ENCODE results near the gene XKR8. TPM values are rescaled to one million over a fixed set of nuclear protein-coding genes. Genes with fewer than 3 reads are reported as not detected.

XKR8 gene
- total and polyA plus RNA-seq, 2 of the 13 experiments (the other 11 are each of a cell fraction or from before 2014, with no cell fraction given): 5.4 to 6.3 TPM

DNA sequence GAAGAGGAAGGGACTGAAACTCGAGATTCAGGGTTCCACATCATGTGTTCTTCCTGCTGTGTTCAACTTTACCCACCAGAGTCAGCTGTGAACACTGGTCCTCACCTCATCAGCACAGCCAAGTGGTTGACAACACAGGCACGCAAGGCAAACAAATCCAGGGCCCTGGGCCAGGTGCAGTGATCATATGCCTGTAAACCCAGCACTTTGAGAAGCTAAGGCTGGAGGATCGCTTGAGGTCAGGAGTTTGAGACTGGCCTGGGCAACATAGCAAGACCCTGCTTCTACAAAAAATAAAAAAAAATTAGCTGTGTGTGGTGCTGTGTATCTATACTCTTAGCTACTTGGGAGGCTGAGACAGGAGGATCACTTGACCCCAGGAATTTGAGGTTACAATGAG, 8.4 kb upstream of the XKR8 start:
- no peak for DNase-seq (ENCODE audit: low spot score)
- Histone ChIP-seq H3K27me3 (ENCODE audit: control insufficient read depth in 1 of 2, insufficient read depth in 2 of 2, low read length in 2 of 2) (no peaks in the 10 kb centered on the region; a peak in 1 of 5 replicates), H3K36me3 (replicated peaks in 1 of 2; ENCODE audit: control insufficient read depth in 1 of 2, insufficient read depth in 2 of 2, low read length in 2 of 2) (no peaks in the 10 kb centered on the region), H3K27ac (ENCODE audit: extremely low read length, insufficient read depth, low read length) (no peak overlapping the region), H3K9me3 (ENCODE audit: low read length) (no peaks in the 10 kb centered on the region), H3K4me1 (ENCODE audit: insufficient read depth, low read length) (peaks cover 12% of the 10 kb centered on the region), H3K79me2 (ENCODE audit: insufficient read depth, low read length) (no peaks in the 10 kb centered on the region), H4K20me1 (ENCODE audit: insufficient read depth, low read length) (no peaks in the 10 kb centered on the region), H3K4me3 (replicated peaks in 1 of 3; ENCODE audit: insufficient read depth in 1 of 3, low read depth in 2 of 3, low read length in 3 of 3) (no peak overlapping the region), H3K9ac (ENCODE audit: insufficient read depth, low read depth, low read length) (no peak overlapping the region), H3K4me2 (ENCODE audit: low read depth, low read length) (no peak overlapping the region), H2AFZ (ENCODE audit: low read length) (no peak overlapping the region)
- in situ Hi-C loops (cut with HindIII; ENCODE audit: extremely low pct_ligation_motif_present, low pct_unique_long_range_greater_than_20kb) (no loop called here), intact Hi-C loops (cut with micrococcal nuclease; ENCODE audit: unreplicated experiment) (no loop called here)
- ATAC-seq: no peak
- no peak for TF ChIP-seq CBFB (CRISPR knock-in tag; IDR thresholded peaks at IDR 0.05)
- TF ChIP-seq, protein P1, sequence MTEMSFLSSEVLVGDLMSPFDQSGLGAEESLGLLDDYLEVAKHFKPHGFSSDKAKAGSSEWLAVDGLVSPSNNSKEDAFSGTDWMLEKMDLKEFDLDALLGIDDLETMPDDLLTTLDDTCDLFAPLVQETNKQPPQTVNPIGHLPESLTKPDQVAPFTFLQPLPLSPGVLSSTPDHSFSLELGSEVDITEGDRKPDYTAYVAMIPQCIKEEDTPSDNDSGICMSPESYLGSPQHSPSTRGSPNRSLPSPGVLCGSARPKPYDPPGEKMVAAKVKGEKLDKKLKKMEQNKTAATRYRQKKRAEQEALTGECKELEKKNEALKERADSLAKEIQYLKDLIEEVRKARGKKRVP (CRISPR knock-in tag; IDR thresholded peaks at IDR 0.05): no peak
- TF ChIP-seq, protein P2, sequence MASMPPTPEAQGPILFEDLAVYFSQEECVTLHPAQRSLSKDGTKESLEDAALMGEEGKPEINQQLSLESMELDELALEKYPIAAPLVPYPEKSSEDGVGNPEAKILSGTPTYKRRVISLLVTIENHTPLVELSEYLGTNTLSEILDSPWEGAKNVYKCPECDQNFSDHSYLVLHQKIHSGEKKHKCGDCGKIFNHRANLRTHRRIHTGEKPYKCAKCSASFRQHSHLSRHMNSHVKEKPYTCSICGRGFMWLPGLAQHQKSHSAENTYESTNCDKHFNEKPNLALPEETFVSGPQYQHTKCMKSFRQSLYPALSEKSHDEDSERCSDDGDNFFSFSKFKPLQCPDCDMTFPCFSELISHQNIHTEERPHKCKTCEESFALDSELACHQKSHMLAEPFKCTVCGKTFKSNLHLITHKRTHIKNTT (CRISPR knock-in tag; IDR thresholded peaks at IDR 0.05): no peak
- no TSS peak for BruUV-seq (replicated peaks)
- FAIRE-seq: no peak
- ChIA-PET CTCF (ENCODE audit: low intra/inter-chr PET ratio, low total read pairs) (no interaction called here), POLR2A (interaction anchor here (0.8 to 1.0 kb wide), 2 partner anchors 8 to 121 kb away, joined by 3 read pairs; partner anchors contain the start of genes PPP1R8 and XKR8)
- WGBS (ENCODE audit: low lambda C conversion rate): 43% methylated on average over 3 of the region's 3 CpGs

DNA sequence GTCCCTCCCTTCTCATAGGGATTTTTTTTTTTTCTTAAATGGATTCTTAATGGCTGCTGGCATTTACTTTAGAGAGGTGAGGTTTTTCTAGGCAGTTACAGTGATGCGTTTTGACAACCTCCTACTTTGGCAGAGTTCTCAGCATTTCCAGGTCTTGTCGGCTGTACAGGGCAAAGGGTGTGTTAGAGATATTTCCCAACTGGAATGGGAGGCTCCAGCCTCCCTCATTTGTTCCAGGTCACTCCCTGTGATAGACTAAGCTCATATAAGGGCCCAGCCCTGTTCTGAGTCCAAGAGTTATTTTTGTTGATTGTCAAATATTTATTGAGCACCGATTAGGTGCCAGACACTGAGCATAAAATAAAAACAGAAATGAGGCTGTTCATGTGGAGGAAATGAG, 7.6 kb upstream of the XKR8 start:
- 20% methylated on average over 3 of the region's 3 CpGs for WGBS (ENCODE audit: low lambda C conversion rate)

More for the DNA sequence above, 7.6 kb upstream of the XKR8 start:
- Histone ChIP-seq H3K4me2 (ENCODE audit: low read depth, low read length) (no peak overlapping the region), H3K36me3 (replicated peaks in 1 of 2; ENCODE audit: control insufficient read depth in 1 of 2, insufficient read depth in 2 of 2, low read length in 2 of 2) (no peaks in the 10 kb centered on the region), H3K79me2 (ENCODE audit: insufficient read depth, low read length) (no peaks in the 10 kb centered on the region), H3K4me3 (replicated peaks in 1 of 3; ENCODE audit: insufficient read depth in 1 of 3, low read depth in 2 of 3, low read length in 3 of 3) (no peak overlapping the region), H3K4me1 (ENCODE audit: insufficient read depth, low read length) (peaks cover 12% of the 10 kb centered on the region), H3K9me3 (ENCODE audit: low read length) (no peaks in the 10 kb centered on the region), H3K27ac (ENCODE audit: extremely low read length, insufficient read depth, low read length) (no peak overlapping the region), H4K20me1 (ENCODE audit: insufficient read depth, low read length) (no peaks in the 10 kb centered on the region), H2AFZ (ENCODE audit: low read length) (no peak overlapping the region), H3K9ac (ENCODE audit: insufficient read depth, low read depth, low read length) (no peak overlapping the region), H3K27me3 (ENCODE audit: control insufficient read depth in 1 of 2, insufficient read depth in 2 of 2, low read length in 2 of 2) (no peaks in the 10 kb centered on the region; a peak in 1 of 5 replicates)
- in situ Hi-C loops (cut with HindIII; ENCODE audit: extremely low pct_ligation_motif_present, low pct_unique_long_range_greater_than_20kb) (no loop called here), intact Hi-C loops (cut with micrococcal nuclease; ENCODE audit: unreplicated experiment) (no loop called here)
- no peak for ATAC-seq
- ChIA-PET POLR2A (no interaction called here), CTCF (ENCODE audit: low intra/inter-chr PET ratio, low total read pairs) (no interaction called here)
- DNase-seq (ENCODE audit: low spot score): no peak
- no peak for TF ChIP-seq POLR2G (IDR thresholded peaks at IDR 0.05; ENCODE audit: low read depth, low read length)
- TF ChIP-seq POLR2AphosphoS2 (IDR thresholded peaks at IDR 0.05; ENCODE audit: low read depth, low read length): no peak
- no peak for TF ChIP-seq FOXK1 (CRISPR knock-in tag; IDR thresholded peaks at IDR 0.05; ENCODE audit: borderline replicate concordance, low read depth)
- TF ChIP-seq, protein P2 (CRISPR knock-in tag; IDR thresholded peaks at IDR 0.05): no peak
- no peak for TF ChIP-seq KAT2B (IDR thresholded peaks at IDR 0.05; ENCODE audit: borderline replicate concordance, low read depth, low read length)
- no peak for FAIRE-seq
- BruUV-seq (replicated peaks): no TSS peak

All from HepG2 (cell line).